Muscle of leg (tissue), 11 donors: ENCODE results near the gene STK11. TPM values are rescaled to one million over a fixed set of nuclear protein-coding genes. Genes with fewer than 3 reads are reported as not detected.

Experiments used
- DNase-seq: peaks from one replicate; pipeline ENCODE4 v3.0.0; 2013
- H3K27ac ChIP-seq: one replicate; pipeline ENCODE4 v1.5.1; 2013; ENCODE audit warnings: mild to moderate bottlenecking, low read length, control low read depth
- H3K27me3 ChIP-seq: one replicate; pipeline ENCODE4 v1.6.1; 2013; ENCODE audit warnings: low read length; ENCODE audit not compliant: control insufficient read depth, insufficient read depth
- H3K36me3 ChIP-seq: one replicate; pipeline ENCODE4 v1.6.1; 2013; ENCODE audit warnings: low read length; ENCODE audit not compliant: control insufficient read depth, insufficient read depth
- H3K4me1 ChIP-seq: one replicate; pipeline ENCODE4 v1.6.1; 2013; ENCODE audit warnings: low read length; ENCODE audit not compliant: control insufficient read depth, insufficient read depth
- H3K4me3 ChIP-seq: one replicate; pipeline ENCODE4 v1.5.1; 2013; ENCODE audit warnings: low read length, control low read depth
- H3K9me3 ChIP-seq: replicated peaks from 2 replicates; pipeline ENCODE4 v1.6.1; 2013; ENCODE audit warnings: low read depth, low read length; ENCODE audit not compliant: control insufficient read depth
- WGBS: methylation state at CpG from one replicate; pipeline ENCODE4 v1.1.5; 2013; ENCODE audit warnings: missing lambda C conversion rate; ENCODE audit not compliant: insufficient coverage; 5-methylcytosine and 5-hydroxymethylcytosine counted together
- polyA plus RNA-seq, 8 donors: library from polyadenylated mRNA; unstranded; fragments of 120-200 nt; gene quantifications; one replicate each; pipeline versions ENCODE4 v1.2.1 to v1.2.3, GENCODE V29; 2013; ENCODE audit warnings: inconsistent platforms in 1 of 8, low replicate concordance in 1 of 8; ENCODE audit not compliant: insufficient read length in 8 of 8, insufficient read depth in 1 of 8
- total RNA-seq: library from RNA; stranded (reverse); fragments of 120-200 nt; gene quantifications from one replicate; pipeline ENCODE4 v1.2.4, GENCODE V29; 2013

The STK11 gene
- total and polyA plus RNA-seq, 9 donors = 45.3 to 59.1 (median 56.6) TPM

GRCh38 chr19:1266129-1266915 lies 60.7 kb downstream of the STK11 start:
- peaks cover 81% of the 10 kb centered on the region for H3K4me1 ChIP-seq
- under 1% methylated on average over 77 of the region's 84 CpGs for WGBS

GRCh38 chr19:1266916-1267476 lies 61.4 kb downstream of the STK11 start:
- Histone ChIP-seq H3K36me3 (peaks cover 21% of the 10 kb centered on the region), H3K9me3 (no peaks in the 10 kb centered on the region), H3K27ac (peak overlapping the region; percentile 78), H3K4me3 (peak overlapping the region; percentile 38), H3K27me3 (peaks cover 5% of the 10 kb centered on the region), H3K4me1 (peaks cover 81% of the 10 kb centered on the region)
- under 1% methylated on average over 59 of the region's 59 CpGs for WGBS
- peak; percentile 74 for DNase-seq

More at GRCh38 chr19:1266129-1266915, 60.7 kb downstream of the STK11 start:
- H3K4me3 ChIP-seq = peak overlapping the region; percentile 38
- H3K27ac ChIP-seq = peak overlapping the region; percentile 78
- DNase-seq = peak; percentile 87
- H3K9me3 ChIP-seq = no peaks in the 10 kb centered on the region
- H3K36me3 ChIP-seq = peaks cover 14% of the 10 kb centered on the region
- peaks cover 5% of the 10 kb centered on the region for H3K27me3 ChIP-seq

- Histone ChIP-seq H3K4me1 (peaks cover 79% of the 10 kb centered on the region), H3K4me3 (peak overlapping the region; percentile 1), H3K27me3 (peaks cover 5% of the 10 kb centered on the region), H3K36me3 (peaks cover 27% of the 10 kb centered on the region), H3K27ac (peak overlapping the region; percentile 82), H3K9me3 (no peaks in the 10 kb centered on the region)
- 24% methylated on average over 20 of the region's 35 CpGs for WGBS
- DNase-seq = peak; percentile 53
These were observed 62.1 kb downstream of the STK11 start for GRCh38 chr19:1267477-1268225.

- Histone ChIP-seq H3K36me3 (peaks cover 35% of the 10 kb centered on the region), H3K4me1 (peaks cover 80% of the 10 kb centered on the region), H3K4me3 (no peak overlapping the region), H3K27ac (peak overlapping the region; percentile 82), H3K9me3 (no peaks in the 10 kb centered on the region), H3K27me3 (peaks cover 5% of the 10 kb centered on the region)
- 46% methylated on average over 37 of the region's 40 CpGs for WGBS
- peak; percentile 46 for DNase-seq
These were observed 62.9 kb downstream of the STK11 start for GRCh38 chr19:1268226-1269064.

- peak within 1 kb of the TSS; percentile 95 for H3K4me3 ChIP-seq
- peaks cover 5% of the 10 kb centered on the region for H3K27me3 ChIP-seq
- H3K27ac ChIP-seq = peak within 1 kb of the TSS; percentile 99
- DNase-seq = peak; percentile 100
- H3K36me3 ChIP-seq = peaks cover 42% of the 10 kb centered on the region
- under 1% methylated on average over 50 of the region's 50 CpGs for WGBS
- no peaks in the 10 kb centered on the region for H3K9me3 ChIP-seq
- H3K4me1 ChIP-seq = peaks cover 86% of the 10 kb centered on the region
These were observed 63.5 kb downstream of the STK11 start, which contains the start of gene CIRBP for GRCh38 chr19:1269065-1269477. CIRBP (plus strand) TSS chr19:1269332; CDS start chr19:1270934, 1,602 bp downstream.

- Histone ChIP-seq H3K27me3 (peaks cover 5% of the 10 kb centered on the region), H3K4me3 (peak overlapping the region; percentile 95), H3K36me3 (peaks cover 47% of the 10 kb centered on the region), H3K4me1 (peaks cover 87% of the 10 kb centered on the region), H3K27ac (peak overlapping the region; percentile 99), H3K9me3 (no peaks in the 10 kb centered on the region)
- DNase-seq = peak; percentile 94
- under 1% methylated on average over 61 of the region's 64 CpGs for WGBS
These were observed 64.1 kb downstream of the STK11 start for GRCh38 chr19:1269478-1270212.

GRCh38 chr19:1270213-1270853 lies 64.8 kb downstream of the STK11 start:
- Histone ChIP-seq H3K4me1 (peaks cover 86% of the 10 kb centered on the region), H3K27me3 (peaks cover 5% of the 10 kb centered on the region), H3K9me3 (no peaks in the 10 kb centered on the region), H3K4me3 (peak overlapping the region; percentile 95), H3K27ac (peak overlapping the region; percentile 99), H3K36me3 (peaks cover 52% of the 10 kb centered on the region)
- DNase-seq = peak; percentile 70
- 20% methylated on average over 3 of the region's 8 CpGs for WGBS

GRCh38 chr19:1270854-1271527 lies 65.4 kb downstream of the STK11 start:
- WGBS = 66% methylated on average over 17 of the region's 26 CpGs

More at GRCh38 chr19:1270854-1271527, 65.4 kb downstream of the STK11 start:
- H3K27me3 ChIP-seq = peaks cover 5% of the 10 kb centered on the region
- peak overlapping the region; percentile 3 for H3K4me3 ChIP-seq
- peaks cover 52% of the 10 kb centered on the region for H3K36me3 ChIP-seq
- H3K9me3 ChIP-seq = no peaks in the 10 kb centered on the region
- peak overlapping the region; percentile 55 for H3K27ac ChIP-seq
- peak; percentile 33 for DNase-seq
- peaks cover 81% of the 10 kb centered on the region for H3K4me1 ChIP-seq
